ENCODE measurements around the gene KMT5C. TPM values are rescaled to one million over a fixed set of nuclear protein-coding genes. Genes with fewer than 3 reads are reported as not detected.

KMT5C gene
- total RNA-seq, 2 donors from 2014 or later = 19.0 to 20.7 TPM

- DNase-seq = peak in 1 of 2 donors; percentile 34
- ATAC-seq = no peak
- intact Hi-C loops (cut with DNase I, micrococcal nuclease) = no loop called here
Measured at GRCh38 chr19:55341595-55342531, 2.2 kb downstream of the KMT5C start.

GRCh38 chr19:55344444-55344843 lies 4.8 kb downstream of the KMT5C start:
- intact Hi-C loops (cut with DNase I, micrococcal nuclease) = no loop called here
- ATAC-seq = no peak
- DNase-seq = no peak

- DNase-seq = no peak
- ATAC-seq = no peak
- intact Hi-C loops (cut with DNase I, micrococcal nuclease) = no loop called here
Measured at GRCh38 chr19:55345101-55345817, 5.6 kb downstream of the KMT5C start.

- DNase-seq = peak; percentile 66 to 76
- peak; percentile 71 for ATAC-seq
- intact Hi-C loops (cut with DNase I, micrococcal nuclease) = no loop called here
Measured at GRCh38 chr19:55345818-55346724, 6.4 kb downstream of the KMT5C start.

DNA sequence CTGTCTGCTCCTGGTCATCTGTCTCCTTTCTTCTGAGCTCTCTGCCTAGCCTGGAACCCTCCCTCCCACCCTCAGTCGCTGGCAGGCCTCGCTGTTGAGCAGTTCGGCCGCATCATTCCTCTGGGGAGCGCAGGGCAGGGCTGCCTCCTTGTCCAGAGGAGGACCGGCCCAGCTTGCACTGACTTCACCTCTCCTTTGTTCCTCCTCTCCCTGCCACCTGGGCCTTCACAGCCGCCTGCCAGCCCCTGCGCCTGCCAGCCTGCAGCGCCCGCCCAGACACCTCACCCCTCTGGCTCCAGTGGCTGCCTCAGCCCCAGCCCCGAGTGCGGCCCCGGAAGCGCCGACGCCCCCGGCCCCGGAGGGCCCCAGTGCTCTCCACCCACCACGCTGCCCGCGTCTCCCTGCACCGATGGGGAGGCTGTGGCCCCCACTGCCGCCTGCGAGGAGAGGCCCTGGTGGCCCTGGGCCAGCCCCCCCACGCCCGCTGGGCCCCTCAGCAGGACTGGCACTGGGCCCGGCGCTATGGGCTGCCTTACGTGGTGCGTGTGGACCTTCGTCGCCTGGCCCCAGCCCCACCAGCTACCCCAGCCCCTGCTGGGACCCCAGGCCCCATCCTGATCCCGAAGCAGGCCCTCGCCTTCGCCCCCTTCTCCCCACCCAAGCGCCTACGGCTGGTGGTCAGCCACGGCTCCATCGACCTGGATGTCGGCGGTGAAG lies 7.2 kb downstream of the KMT5C start:
- no peak for ATAC-seq
- intact Hi-C loops (cut with DNase I, micrococcal nuclease) = no loop called here

DNA sequence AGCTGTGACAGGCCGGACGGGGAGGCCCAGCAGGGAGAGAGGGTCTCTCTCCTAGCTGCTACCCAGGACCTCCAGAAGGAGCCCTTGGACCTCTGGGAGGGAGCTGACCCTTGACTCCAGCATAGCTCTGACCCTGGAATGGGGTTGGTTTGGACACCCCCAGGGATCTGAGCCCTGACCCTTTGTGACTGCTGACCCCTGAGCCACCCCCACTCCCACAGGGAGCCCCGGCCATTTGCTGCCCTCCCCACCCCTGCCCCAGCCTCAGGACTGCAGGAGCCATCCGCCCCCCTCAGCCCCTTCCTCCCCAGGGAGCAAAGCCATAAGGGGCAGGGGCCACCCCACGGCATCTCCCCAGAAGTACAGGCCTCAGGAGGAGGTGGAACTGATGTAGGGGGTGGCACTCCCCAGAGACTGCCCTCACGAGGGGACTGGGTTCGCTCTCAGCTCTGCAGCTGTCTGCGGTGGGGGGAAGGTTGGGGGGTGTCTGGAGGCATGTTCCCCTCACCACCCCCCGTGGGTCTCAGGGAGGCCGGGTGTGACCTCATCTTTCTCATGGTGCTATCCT lies 7.8 kb downstream of the KMT5C start:
- ATAC-seq = no peak
- no peak for DNase-seq
- intact Hi-C loops (cut with DNase I, micrococcal nuclease) = no loop called here

More for the DNA sequence above, 7.2 kb downstream of the KMT5C start:
- DNase-seq = no peak

- intact Hi-C loops (cut with DNase I, micrococcal nuclease) = no loop called here
- ATAC-seq = no peak
- DNase-seq = no peak
Measured at GRCh38 chr19:55348317-55349034, 8.8 kb downstream of the KMT5C start.

DNA sequence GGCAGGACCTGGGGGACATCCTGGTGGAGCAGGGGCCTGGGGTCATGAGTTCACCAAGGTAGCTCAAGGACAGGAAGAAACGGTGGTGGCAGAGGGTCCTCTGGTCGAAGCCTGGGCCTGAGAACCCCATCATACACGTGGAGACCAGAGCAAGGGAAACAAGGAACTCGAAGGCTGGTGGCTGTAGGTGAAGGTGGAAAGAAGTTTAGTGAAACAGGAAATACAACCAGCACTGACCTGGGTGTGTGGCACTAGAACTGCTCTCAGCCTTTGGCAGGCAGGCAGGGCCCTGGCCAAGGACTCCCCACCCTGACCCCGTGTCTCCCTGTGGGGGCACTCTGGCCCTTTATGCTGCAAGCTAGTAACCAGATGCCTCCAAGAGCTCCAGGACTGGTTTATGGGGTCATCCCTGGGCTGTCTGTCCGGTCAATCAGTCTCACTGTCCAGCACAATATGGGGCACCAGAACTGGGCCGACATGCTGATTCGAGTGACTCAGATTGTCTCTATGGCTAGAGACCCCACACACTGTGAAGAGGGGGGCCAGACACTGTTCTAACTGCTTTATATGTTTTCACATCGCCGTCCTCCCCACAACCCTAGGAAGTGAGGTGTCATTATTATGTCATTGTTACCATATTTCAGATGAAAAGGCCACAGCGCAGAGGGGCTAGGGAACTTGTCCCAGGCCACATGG lies 11.1 kb downstream of the KMT5C start:
- DNase-seq = no peak
- ATAC-seq = peak; percentile 32
- intact Hi-C loops (cut with DNase I, micrococcal nuclease) = no loop called here

GRCh38 chr19:55352040-55352439 lies 12.4 kb downstream of the KMT5C start:
- no peak for ATAC-seq
- intact Hi-C loops (cut with DNase I, micrococcal nuclease) = no loop called here
- DNase-seq = no peak

DNA sequence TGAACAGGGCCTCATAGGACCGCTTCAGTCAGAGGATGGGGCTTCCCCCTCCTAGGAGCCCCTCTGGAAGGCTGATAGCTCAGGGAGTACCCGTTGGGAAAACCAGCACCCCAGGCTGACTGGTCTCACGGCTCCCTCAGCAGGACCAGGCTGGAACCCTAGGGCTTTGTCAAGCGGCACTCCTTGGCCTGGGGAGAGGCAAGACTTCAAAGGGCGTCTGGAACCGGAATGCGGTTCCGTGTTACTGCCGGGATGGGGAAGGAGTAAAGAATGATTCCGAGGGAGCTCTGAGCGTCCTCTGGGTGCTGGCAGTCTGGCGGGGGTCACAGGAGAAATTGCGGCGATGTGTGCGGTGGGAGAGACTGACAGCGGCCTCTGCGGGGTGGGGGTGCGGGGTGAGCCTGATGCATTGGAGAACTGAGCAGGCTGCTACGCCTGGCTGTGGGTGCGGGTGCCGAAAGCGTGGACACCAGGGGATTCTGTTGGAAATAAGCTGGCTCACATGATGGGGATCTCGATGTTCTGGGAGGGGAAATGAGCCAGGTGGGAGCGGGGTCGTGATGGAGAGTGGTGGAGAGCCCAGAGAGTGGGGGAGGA lies 13.0 kb downstream of the KMT5C start:
- no peak for DNase-seq
- ATAC-seq = no peak
- intact Hi-C loops (cut with DNase I, micrococcal nuclease) = no loop called here

DNA sequence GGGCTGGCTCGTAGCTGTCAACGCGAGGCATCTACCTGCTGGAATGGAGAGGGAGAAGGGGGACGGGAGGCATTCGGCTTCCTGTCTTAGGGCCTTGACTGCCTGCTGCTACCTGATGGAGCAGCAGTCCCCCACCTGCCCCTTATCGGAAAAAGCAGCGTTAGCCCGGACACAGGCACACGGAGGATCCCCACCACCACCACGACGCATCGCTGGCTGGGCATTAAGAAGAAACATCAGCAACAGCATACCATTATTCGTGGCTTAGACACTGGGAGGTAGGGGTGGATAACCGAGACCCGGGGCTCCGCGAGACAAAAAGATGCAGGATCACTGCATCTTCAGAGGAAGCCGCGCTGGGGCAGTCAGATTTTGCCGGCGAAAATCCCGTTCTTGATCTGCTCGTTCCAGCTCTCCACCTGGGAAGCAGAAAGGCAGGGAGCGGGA lies 13.7 kb downstream of the KMT5C start:
- intact Hi-C loops (cut with DNase I, micrococcal nuclease) = no loop called here
- DNase-seq (no peak), ATAC-seq (no peak)

- intact Hi-C loops (cut with DNase I, micrococcal nuclease) = no loop called here
- ATAC-seq (peak; percentile 82), DNase-seq (peak; percentile 78 to 82)
Measured at GRCh38 chr19:55353803-55354697, 14.4 kb downstream of the KMT5C start.

DNA sequence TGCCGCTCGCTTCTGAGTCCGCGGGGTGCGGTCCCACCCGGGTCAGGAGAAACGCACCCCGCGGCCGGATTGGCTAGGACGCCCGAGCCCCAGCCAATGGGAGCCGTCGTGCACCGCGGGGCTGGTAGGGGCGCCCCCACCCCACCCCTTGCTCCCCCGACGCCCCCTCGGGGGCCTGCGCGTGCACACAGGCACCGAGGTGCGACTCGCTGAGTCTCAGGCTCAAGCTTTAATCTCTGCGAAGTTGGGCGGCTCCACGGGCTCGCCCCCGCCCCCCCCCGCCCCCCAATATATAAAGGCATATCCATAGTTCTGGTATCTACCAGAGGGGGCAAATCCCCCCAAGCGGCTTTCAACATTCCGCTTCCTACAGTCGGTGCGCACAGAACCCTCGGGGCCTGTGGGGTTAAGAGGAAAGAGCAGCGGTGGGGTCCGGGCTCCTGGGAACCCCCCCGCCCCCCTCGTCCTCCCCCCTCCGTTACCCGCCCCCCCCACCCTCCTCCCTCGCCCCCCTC lies 15.1 kb downstream of the KMT5C start, which contains the start of gene COX6B2:
TSS of gene COX6B2 (minus strand) at position 22 of the 515 bp plus-strand sequence. CDS start 198 bp downstream, outside the sequence.
- no peak for DNase-seq
- peak; percentile 13 for ATAC-seq
- intact Hi-C loops (cut with DNase I, micrococcal nuclease) = no loop called here

GRCh38 chr19:55355213-55355821 lies 15.6 kb downstream of the KMT5C start:
- DNase-seq = peak in 1 of 2 donors; percentile 45
- ATAC-seq = peak; percentile 24
- intact Hi-C loops (cut with DNase I, micrococcal nuclease) = no loop called here

DNA sequence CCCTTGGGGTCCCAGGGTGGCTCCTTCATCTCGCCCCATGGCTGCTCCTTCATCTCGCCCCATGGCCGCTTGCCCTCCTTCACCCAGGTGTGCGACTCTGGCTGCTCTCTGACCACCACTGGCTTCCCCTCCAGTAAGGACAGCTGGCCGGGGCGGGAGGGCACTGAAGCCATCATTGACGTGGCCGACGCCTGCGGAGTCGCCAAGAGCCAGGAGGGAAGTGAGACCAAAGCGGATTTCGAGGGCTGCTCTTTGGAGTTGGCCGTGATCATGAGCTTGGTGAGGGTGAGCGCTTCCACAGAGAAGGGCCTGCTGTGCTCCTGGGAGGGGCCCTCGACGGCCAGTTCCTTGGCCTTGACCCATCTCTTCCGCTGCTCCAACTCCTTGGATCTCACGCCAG lies 18.8 kb downstream of the KMT5C start:
- intact Hi-C loops (cut with DNase I, micrococcal nuclease) = no loop called here
- ATAC-seq (no peak), DNase-seq (no peak)
